HG02885 (cell line): ENCODE data around the gene MS4A5.

Experiments used
- ATAC-seq: cut with Tn5 transposase; IDR thresholded peaks from one replicate; pipeline ENCODE4 v1.9.1; 2021; ENCODE audit warnings: mild to moderate bottlenecking; ENCODE audit not compliant: unreplicated experiment, poor library complexity

MS4A5 gene

GRCh38 chr11:60469723-60470122 lies 40.4 kb downstream of the MS4A5 start:
- ATAC-seq, result no peak

- peak; percentile 59 for ATAC-seq
These were observed 47.7 kb downstream of the MS4A5 start for GRCh38 chr11:60477035-60477445.

- no peak for ATAC-seq
These were observed 53.0 kb downstream of the MS4A5 start for GRCh38 chr11:60482361-60482760.

- ATAC-seq, result peak; percentile 95
These were observed 56.6 kb downstream of the MS4A5 start for GRCh38 chr11:60485987-60486386.

- no peak for ATAC-seq
These were observed 63.2 kb downstream of the MS4A5 start, which contains the start of gene MS4A12 for GRCh38 chr11:60492488-60493009. TSS of gene MS4A12 (plus strand) at chr11:60492778. CDS start at chr11:60497319, 4,541 bp downstream.

- no peak for ATAC-seq
These were observed 64.1 kb downstream of the MS4A5 start for GRCh38 chr11:60493454-60493853.
